Left cardiac atrium (tissue), 4 donors: Measurements from ENCODE around the gene LBHD1. TPM values are rescaled to one million over a fixed set of nuclear protein-coding genes. Genes with fewer than 3 reads are reported as not detected.
"Not testable (repeated sequence)": the region's sequence is repeated elsewhere in the genome, so short reads cannot be mapped to it uniquely, and the experiment has no call there.

Experiments used
- ATAC-seq, 2 donors: fragments of 200-7000 bp; cut with Tn5 transposase; one replicate each; pipeline ENCODE4 v1.9.1; 2020; ENCODE audit warnings: mild to moderate bottlenecking in 2 of 2, moderate library complexity in 2 of 2
- DNase-seq: peaks from one replicate; pipeline ENCODE4 v3.0.0-alpha.2; 2020
- intact Hi-C, 2 donors: fragments of 100-400 bp; cut with DNase I; formaldehyde crosslinking; loops; one replicate each; pipeline versions ENCODE4 v1.14.1 to v1.15.1; 2022 to 2023
- long read RNA-seq: library from polyadenylated mRNA; unstranded; transcript quantifications from one replicate; pipeline ENCODE4 v2.0.0, GENCODE V29; 2021
- total RNA-seq, 2 donors: library from RNA; stranded (reverse); fragmentation: NEBNext Ultra II Directional; extraction: Animal tissue kit (Norgen Biotek cat#: 25700); gene quantifications; one replicate each; pipeline ENCODE4 v1.2.1, GENCODE V29; 2021
- donor health status: DM: no; HTN: yes; CAD: no.
- donor health status: DM: no; HTN: yes; CAD: no; lungs with severe emphysema.
- donor health status: DM: yes; HTN: yes; CAD: no.
- donor health status: Dilated cardiomyopathy.

The LBHD1 gene
- total RNA-seq, result 1 to 10 TPM; 4.0 to 4.1 TPM
- long read RNA-seq, result 0 reads

DNA sequence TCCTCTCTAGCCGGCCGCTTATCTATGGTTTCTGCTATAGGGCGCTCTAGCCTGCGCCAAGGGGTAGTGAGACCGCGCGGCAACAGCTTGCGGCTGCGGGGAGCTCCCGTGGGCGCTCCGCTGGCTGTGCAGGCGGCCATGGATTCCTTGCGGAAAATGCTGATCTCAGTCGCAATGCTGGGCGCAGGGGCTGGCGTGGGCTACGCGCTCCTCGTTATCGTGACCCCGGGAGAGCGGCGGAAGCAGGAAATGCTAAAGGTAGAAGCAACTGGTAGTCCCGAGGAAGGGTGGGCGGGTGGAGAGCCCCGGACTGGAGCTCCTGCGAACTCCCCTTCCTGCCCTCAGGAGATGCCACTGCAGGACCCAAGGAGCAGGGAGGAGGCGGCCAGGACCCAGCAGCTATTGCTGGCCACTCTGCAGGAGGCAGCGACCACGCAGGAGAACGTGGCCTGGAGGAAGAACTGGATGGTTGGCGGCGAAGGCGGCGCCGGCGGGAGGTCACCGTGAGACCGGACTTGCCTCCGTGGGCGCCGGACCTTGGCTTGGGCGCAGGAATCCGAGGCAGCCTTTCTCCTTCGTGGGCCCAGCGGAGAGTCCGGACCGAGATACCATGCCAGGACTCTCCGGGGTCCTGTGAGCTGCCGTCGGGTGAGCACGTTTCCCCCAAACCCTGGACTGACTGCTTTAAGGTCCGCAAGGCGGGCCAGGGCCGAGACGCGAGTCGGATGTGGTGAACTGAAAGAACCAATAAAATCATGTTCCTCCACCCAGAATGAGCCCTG is at the start of gene LBHD1, which contains the start of gene UQCC3:
Gene LBHD1, minus strand, starts transcription at position 660 of the 782 bp plus-strand sequence. CDS start 2,236 bp downstream, outside the sequence.
Gene UQCC3, plus strand, starts transcription at position 66 of the 782 bp plus-strand sequence. Its CDS starts 73 bp downstream, at position 139.
- intact Hi-C loops, result no loop called here
- ATAC-seq (peak; percentile 87 to 88), DNase-seq (peak; percentile 79)

DNA sequence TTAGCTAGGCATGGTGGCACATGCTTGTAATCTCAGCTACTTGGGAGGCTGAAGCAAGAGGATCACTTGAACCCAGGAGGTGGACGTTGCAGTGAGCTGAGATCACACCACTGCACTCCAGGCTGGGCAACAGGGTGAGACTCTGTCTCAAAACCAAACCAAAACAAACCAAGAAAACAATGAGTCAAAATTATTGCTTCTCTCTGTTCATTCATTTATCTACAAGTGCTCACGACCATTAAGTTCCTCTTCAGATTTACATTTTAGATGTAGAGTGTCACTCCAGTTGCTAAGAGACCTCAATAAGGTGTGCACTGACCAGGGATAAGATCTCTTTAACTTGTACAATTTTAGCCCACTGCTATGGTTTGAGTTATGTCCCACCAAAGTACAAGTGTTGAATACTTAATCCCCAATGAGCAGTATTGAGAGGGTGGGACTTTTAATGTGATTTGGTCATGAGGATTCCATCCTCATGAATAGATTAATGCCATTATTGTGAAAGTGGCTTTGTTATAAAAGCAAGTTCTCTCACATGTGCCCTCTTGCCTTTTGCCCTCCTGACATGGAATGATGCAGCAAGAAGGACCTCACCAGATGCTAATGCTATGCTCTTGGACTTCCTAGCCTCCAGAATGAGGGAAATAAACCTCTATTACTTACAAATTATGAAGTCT is 47.4 kb upstream of the LBHD1 start:
- no peak for DNase-seq
- no peak for ATAC-seq
- intact Hi-C loops, result no loop called here

DNA sequence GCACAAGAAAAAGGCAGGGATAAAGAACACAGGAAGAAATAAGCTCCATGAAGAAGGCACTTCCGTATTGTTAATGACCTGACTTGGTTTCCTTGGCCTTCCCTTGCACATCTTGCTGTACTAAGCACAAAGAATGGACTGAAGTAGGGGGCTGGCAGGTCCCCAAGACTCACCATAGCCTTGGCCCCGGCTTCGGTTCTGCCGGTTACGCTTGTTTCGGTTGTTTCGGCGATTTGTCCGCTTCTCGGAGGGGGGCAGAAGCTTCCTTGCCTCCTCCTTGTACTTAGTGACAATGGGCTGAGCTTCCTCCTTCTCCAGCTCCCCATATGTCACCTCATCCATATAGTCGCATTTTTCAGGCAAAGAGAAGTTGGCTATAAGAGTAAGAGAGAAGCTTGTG is 44.7 kb upstream of the LBHD1 start:
- intact Hi-C loops, result no loop called here
- no peak for ATAC-seq

DNA sequence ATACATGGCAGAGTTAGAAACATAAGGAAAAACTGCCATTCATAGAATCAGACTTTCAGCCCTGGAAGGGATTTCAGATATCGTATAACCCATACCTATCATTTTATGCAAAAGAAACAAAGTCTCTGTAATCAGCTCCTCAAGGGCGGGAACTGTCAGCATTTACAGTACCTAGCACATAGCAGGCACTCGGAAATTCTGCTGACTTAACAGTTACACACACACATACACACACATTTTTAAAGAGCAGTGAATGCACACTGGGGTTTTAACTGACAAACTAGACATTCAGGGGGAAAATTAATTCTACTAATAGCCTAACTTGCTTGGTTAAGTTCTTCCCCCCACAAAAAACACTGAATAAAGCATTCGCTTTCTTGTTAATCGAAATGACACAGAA is 44.1 kb upstream of the LBHD1 start:
- DNase-seq, result no peak
- no peak for ATAC-seq
- intact Hi-C loops, result no loop called here

More for the DNA sequence above, 44.7 kb upstream of the LBHD1 start:
- no peak for DNase-seq

DNA sequence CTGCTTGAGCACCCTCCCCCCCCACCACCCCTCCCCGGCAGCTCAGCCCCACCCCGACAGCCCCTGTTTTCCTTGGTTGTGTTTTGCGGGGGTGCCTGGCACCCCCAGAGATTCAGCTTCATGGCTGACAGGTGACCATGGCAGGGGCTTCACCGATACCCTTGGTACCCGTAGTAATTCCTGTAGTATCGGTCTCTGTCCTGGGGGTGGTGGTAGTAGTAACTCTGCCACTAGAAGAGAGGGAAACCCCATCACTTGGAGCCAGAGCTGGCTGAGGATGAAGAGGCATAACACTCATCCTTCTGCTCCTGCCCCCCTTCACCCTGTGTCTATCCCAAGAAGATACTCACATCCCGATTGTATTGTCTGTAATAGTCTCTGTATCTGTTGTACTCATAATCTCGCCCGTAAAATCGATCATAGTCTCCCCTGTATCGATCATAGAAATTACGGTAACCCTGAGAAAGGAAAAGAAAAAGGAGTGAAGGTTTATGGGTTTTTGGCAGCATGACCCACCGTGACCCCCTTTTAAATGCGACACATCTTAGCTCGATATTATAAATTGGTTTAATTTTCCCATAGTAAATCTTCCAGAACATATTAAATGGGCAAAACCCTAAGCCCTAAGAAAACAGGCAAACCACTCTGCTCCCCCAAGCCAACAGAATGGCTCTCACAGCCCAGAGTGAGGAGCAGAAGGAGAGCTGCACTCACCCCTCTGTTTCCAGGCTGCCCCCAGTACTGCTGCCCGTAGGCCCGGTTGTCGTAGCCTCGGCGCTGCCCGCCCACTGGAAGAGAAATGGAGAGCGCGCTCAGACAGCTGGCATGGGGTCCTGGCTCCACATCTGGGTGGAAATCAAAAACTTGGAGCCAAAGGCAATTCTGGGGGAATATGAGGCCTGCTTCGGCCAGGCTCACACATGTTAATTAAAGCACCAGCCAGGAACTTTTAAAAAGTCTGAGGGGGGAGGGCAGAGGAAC is 43.4 kb upstream of the LBHD1 start:
- DNase-seq, result no peak
- no peak for ATAC-seq
- intact Hi-C loops, result no loop called here

DNA sequence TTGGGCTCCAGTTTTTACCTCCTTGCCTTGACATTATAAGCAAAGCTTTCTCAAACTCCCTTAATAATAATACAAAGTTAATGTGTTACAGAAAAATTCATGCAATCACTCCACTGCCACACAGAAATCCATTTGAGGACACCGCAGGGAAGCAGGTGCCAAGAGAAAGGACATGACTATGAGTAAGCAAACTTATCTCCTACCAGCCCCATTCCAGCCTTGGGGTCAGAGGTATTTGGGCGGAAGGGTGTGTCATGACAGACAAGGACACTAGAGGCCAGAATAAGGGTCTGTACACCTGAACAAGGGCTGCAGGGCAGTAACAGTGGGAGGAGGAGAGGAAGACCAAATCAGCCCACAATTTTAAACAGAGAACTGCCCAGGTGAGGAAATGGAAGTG is 41.3 kb upstream of the LBHD1 start:
- no peak for DNase-seq
- ATAC-seq, result peak in 1 of 2 donors; percentile 4
- intact Hi-C loops, result no loop called here

DNA sequence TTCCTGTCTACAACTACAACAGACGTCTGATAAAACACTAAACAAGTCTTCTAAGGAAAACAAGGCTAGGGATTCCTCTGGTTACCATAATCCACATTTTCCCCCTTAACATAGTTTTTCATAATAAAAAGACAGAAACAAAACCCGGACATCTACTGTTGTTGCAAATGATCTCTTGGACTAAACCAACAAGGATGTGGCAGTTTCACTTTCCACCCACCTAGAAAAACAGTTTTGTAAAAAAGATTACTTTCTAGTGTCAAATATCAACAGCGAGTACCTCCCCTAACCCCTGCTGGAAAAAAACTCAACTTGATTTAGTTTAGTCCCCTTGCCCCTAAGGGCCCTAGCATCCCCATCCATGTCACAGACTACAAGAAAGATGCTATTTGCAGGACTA is 40.8 kb upstream of the LBHD1 start:
- no peak for ATAC-seq
- DNase-seq, result no peak
- intact Hi-C loops, result no loop called here

DNA sequence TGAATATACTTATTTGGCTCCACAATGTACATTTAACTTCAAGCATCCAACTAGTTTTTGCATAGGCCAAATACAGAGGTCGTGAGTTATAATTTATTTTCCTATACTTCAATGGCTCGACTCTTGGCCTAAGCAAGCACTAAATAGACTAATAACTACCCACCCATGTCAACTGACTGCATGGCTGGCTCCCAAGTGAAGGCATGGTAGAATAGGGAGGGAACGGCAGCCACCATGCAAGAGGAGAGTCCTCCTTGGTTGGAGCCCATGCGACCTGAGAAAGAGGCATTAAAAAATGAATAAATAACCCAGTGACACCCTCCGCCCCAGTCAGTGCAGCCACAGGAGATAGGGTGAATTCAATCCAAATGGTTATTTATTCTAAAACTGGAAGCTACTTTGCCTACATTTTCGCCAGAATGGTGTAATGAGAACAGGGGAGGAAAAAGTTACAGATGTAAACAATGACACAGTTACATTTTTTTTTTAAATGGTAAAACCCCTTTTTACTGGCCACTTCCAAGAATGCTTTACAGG is 40.3 kb upstream of the LBHD1 start:
- ATAC-seq, result no peak
- no peak for DNase-seq
- intact Hi-C loops, result no loop called here

DNA sequence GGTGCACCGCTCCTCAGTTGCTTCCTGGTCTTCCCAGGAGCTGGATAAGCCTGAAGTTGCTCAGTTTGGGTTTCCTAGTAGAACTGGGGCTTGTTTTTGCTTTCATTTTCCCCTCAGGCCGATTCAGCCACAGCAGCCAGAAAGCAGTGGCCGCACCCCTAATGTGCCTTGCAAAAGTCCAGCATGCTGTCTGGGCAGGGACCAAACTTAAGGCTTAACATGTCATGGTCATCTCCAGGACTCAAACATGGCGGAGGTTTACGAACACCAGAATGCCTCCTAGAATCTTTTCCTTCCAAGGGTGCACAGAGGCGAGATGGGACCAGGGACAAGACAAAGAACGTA is 37.9 kb upstream of the LBHD1 start:
- no peak for DNase-seq
- no peak for ATAC-seq
- intact Hi-C loops, result no loop called here

DNA sequence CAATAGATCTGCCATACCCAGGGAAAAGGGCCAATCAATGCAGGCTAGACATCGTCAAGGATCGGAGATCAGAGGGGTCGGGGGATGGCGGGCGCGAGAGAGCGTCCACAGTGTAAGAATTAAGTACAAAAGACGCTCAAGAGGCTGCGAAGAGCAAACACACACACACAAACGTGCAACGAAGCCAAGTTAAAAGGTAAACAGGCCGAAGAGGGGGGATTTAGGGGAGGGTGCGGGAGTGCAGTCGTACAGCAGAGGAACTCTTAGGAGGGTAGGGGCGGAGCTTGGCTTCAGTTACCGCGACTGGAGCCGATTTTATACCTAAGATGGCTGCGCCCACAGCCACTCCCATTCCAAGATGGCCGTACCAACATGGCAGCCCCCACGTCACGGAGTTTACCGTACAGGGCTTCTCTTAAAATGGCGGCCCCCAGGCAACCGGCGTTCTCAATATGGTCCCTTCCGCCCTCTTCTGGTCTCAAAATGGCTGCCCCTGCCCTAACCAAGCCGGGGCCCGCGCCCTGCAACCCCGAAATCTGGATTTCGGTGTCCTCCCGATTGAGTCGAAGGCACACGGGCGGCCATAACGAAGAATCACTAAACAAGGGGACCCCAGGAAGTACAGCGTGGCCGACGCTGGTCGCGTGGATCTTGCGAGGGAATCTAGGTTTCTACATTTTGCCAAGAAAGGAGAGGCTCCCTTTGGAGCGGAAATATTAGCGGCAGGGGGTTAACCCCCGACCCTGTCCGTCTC is 37.4 kb upstream of the LBHD1 start:
- DNase-seq (peak; percentile 99), ATAC-seq (peak; percentile 86 to 87)
- intact Hi-C loops, result no loop called here

DNA sequence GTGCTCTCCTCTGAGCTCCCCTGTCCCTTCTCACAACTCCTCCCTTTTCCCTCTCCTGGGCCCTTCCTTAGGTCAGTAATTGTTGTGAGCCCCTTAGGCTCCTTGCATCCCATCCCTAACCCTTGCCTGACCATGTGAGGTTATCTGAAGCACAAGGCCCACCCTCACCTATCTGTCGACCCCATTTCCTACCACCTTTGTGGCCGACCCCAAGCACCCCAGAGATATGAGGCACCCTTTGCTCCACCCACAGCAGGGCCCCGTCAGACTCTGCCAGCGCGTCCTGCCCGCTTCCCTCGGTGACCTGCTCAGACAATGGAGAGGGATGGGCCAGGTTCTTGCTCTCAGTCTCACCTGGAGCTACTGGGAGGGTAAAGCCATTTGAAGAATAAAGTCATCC is 36.7 kb upstream of the LBHD1 start:
- peak in 1 of 2 donors; percentile 1 for ATAC-seq
- no peak for DNase-seq
- intact Hi-C loops, result no loop called here

DNA sequence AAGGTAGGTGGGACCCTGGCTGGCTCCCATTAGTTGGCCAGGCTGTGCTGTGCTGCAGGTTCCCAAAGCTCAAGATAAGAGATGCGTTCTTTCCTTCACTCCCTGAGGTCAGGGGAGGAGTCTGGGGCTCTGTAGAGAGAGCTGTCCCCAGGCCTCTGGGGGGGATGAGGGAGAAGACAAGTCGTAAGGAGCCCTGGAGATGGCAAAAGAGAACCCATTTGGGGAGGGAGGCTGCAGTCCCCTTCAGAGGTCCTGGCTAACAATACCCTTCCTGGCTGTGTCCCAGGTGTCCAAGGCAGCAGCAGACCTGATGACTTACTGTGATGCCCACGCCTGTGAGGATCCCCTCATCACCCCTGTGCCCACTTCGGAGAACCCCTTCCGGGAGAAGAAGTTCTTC is 36.3 kb upstream of the LBHD1 start:
- DNase-seq (no peak), ATAC-seq (no peak)
- intact Hi-C loops, result no loop called here

DNA sequence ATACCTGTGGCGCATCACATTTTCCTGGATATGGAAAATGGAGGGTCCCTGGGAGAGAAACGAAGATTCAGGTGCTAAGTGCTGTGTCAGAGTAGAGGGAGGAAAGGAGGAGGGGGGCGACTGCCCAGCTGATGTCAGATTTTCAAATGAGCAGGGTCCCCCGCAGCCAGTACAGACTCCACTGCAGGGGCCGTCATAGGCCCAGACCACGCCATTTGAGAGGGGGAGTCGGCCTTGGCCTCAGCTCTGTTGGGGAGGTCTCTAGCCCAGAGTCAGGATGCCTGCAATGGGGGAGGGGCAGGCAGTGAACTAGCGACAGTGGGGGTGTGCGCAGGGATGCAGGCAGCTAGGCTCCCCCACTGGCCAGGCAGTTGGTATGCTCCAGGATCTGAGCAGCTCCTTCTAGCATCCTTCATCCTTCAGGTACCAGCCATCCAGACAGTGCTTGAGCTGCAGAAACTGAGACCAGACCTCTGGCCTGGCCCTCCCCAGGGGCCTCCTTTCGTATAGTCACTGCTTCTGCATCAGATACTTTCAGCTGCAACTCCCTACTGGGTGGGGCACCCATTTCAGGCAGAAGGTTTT is 35.3 kb upstream of the LBHD1 start, which contains the start of the genes BSCL2 and GNG3:
Gene BSCL2, minus strand, starts transcription at position 148 of the 585 bp plus-strand sequence. CDS start 229 bp downstream, outside the sequence.
Gene GNG3, plus strand, starts transcription at position 400 of the 585 bp plus-strand sequence. CDS start 620 bp downstream, outside the sequence.
- DNase-seq (no peak), ATAC-seq (no peak)
- intact Hi-C loops, result no loop called here

DNA sequence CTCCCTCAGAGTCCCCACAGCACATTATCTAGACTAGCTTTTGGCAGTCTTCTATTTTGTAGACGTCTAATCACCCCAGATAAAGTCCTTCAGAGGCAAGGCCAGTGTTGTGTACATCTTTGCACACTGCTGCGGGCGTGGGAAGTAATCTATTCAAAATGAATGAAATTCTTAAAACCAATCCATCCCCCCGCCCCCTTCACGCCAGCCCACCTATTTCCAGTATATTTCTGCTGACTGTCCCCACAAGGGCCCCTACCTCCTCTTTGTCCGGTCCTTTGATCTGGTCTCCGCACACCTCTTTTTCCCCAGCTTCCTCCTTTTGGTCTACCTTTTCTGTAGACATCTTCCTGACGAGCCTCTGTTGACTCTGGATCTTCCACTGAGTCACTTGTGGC is 34.8 kb upstream of the LBHD1 start:
- ATAC-seq (no peak), DNase-seq (no peak)
- intact Hi-C loops, result no loop called here

DNA sequence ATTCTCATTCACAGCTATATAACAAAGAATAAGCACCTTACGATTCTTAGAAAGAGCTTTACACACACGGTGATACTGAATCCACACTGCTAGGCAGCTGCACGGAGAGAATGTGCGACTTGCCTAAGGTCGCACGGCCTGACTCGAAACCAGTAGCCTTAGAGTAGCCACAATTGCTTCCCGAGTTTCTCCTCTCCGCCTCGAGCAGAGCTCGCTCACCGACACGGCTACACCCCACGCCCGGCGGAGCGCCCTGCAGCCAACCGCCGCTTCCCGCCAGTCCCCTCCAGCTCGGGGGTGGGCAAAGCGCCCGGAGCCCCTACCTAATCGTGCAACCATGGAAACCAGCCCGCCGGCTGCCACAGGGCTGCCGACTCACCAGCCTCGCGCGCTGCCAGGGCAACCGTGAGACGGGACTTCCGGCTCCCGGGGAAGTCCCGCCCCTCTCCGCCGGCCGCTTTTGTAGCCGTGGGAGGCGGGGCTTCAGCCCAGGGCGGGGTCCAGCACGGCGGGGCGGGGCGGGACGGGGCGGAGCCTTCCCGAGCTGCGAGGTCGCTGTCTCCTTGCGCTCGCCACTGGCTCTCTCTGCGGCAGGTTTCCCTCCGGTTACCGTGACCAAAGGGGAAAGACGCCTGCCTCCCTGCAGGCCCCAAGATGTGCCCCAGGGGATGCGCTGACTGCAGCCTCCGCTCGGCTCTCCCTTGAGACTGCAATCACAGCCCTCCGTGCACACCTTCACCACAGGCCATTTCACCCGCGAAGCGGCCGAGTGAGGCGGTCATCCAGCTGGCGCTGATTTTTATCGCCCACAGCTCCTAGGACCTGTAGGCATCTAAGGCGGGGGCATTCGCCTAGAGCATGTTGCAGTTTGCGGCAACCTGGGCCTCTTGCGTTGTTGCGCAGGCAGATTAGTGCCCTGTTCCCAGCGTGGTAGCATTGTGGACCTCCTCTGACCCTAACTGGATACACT is 34.1 kb upstream of the LBHD1 start:
- intact Hi-C loops, result no loop called here
- peak; percentile 89 to 91 for ATAC-seq

DNA sequence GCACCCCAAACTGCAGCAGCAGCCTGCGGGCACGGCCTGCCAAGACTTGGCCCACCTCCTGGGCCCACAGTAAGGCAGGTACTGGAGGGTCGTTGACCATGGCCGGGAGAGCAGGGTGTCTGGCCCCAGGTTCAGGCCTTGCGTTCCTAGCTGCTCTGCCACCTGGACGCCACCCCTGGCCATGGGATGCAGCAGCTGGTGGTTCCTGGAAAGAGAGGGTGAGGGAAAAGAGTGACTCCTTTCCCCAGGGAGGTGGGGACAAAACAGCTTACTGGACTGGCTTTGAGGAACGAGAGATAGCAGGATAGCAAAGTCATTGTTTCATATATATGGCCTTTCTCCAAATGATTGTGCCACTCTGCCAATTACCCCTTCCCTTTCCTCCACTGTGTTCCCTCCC is 33.3 kb upstream of the LBHD1 start:
- DNase-seq (no peak), ATAC-seq (no peak)
- intact Hi-C loops, result no loop called here

More for the DNA sequence above, 34.1 kb upstream of the LBHD1 start:
- DNase-seq, result peak; percentile 97

DNA sequence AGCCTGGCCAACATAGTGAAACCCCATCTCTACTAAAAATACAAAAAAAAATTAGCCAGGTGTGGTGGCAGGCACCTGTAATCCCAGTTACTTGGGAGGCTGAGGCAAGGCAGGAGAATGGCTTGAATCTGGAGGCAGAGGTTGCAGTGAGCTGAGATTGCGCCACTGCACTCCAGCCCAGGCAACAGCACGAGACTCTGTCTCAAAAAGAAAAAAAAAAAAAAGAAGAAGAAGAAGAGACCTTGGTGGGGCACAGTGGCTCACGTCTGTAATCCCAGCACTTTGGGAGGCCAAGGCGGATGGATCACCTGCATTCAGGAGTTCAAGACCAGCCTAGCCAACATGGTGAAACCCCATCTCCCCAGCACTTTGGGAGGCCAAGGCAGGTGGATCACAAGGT is 31.9 kb upstream of the LBHD1 start:
- DNase-seq, ATAC-seq, intact Hi-C loops: not testable (repeated sequence)
